ENCODE measurements around the gene OAF. TPM values are rescaled to one million over a fixed set of nuclear protein-coding genes. Genes with fewer than 3 reads are reported as not detected.

The OAF gene
- total and polyA plus RNA-seq, 4 donors = 15.0 to 151 (median 82.0) TPM

DNA sequence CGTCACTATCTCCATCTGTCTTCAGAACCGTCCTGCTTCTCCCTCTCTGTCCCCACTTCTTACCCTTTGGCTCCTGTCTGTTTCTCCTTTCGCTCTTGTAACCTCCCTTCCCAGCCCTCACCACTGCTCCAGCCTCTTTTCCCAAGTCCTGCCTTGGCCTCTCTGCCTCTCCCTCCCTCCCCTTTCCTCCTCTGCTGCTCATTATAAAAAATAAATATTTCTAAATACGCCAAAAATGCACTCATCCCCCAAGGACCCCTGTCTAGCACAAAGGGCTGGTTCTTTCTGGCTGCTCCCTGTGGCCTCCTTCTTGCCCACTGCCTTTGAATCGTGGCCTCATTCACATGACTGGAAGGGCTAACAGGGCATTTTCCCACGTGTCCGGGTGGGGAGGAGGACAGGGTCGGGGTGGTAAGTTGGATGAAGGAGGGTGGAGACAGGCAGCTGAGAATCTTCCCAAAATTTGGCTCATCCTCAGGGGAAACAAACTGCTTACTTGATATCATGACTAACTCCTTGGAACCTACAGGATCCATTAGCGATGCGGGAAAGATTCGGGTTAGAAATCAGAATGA is 26.4 kb upstream of the OAF start:
- H3K27me3 ChIP-seq (ENCODE audit: control insufficient read depth in 4 of 4, insufficient read depth in 4 of 4, low read length in 3 of 4) = no peaks in the 10 kb centered on the region
- H3K4me1 ChIP-seq (ENCODE audit: control insufficient read depth in 4 of 4, insufficient read depth in 4 of 4, low read length in 3 of 4) = peaks cover 18 to 81% (median 71%) of the 10 kb centered on the region in 4 donors
- DNase-seq (ENCODE audit: low spot score) = peak; percentile 31
- peak overlapping the region; percentile 95 to 96 for H3K27ac ChIP-seq (ENCODE audit: low read depth in 1 of 2, low read length in 2 of 2)
- H3K4me3 ChIP-seq (ENCODE audit: low read depth in 1 of 3, low read length in 3 of 3) = peak overlapping the region; percentile 44 to 60 (median 58)
- H3K9me3 ChIP-seq (ENCODE audit: control insufficient read depth in 4 of 4, low read length in 3 of 4) = no peaks in the 10 kb centered on the region
- H3K9ac ChIP-seq (ENCODE audit: low read depth in 1 of 2, low read length in 2 of 2) = peak overlapping the region; percentile 63 to 69
- H3K36me3 ChIP-seq (ENCODE audit: control insufficient read depth in 4 of 4, insufficient read depth in 3 of 4, low read depth in 1 of 4, low read length in 3 of 4) = no peaks in the 10 kb centered on the region
- WGBS = 27% methylated on average over 11 of the region's 11 CpGs
- no peak for TF ChIP-seq NR2F2 (IDR thresholded peaks at IDR 0.05)
- TF ChIP-seq FOXA2 (IDR thresholded peaks at IDR 0.05) = no peak
- TF ChIP-seq, protein P1, sequence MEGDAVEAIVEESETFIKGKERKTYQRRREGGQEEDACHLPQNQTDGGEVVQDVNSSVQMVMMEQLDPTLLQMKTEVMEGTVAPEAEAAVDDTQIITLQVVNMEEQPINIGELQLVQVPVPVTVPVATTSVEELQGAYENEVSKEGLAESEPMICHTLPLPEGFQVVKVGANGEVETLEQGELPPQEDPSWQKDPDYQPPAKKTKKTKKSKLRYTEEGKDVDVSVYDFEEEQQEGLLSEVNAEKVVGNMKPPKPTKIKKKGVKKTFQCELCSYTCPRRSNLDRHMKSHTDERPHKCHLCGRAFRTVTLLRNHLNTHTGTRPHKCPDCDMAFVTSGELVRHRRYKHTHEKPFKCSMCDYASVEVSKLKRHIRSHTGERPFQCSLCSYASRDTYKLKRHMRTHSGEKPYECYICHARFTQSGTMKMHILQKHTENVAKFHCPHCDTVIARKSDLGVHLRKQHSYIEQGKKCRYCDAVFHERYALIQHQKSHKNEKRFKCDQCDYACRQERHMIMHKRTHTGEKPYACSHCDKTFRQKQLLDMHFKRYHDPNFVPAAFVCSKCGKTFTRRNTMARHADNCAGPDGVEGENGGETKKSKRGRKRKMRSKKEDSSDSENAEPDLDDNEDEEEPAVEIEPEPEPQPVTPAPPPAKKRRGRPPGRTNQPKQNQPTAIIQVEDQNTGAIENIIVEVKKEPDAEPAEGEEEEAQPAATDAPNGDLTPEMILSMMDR (IDR thresholded peaks at IDR 0.05; ENCODE audit: low read depth, low read length, missing input control) = no peak
- no peak for TF ChIP-seq MAX (IDR thresholded peaks at IDR 0.05)

GRCh38 chr11:120184946-120185705 is 25.7 kb upstream of the OAF start:
- Histone ChIP-seq H3K36me3 (ENCODE audit: control insufficient read depth in 4 of 4, insufficient read depth in 3 of 4, low read depth in 1 of 4, low read length in 3 of 4) (no peaks in the 10 kb centered on the region), H3K9me3 (ENCODE audit: control insufficient read depth in 4 of 4, low read length in 3 of 4) (no peaks in the 10 kb centered on the region), H3K4me1 (ENCODE audit: control insufficient read depth in 4 of 4, insufficient read depth in 4 of 4, low read length in 3 of 4) (peaks cover 18 to 85% (median 72%) of the 10 kb centered on the region in 4 donors), H3K9ac (ENCODE audit: low read depth in 1 of 2, low read length in 2 of 2) (peak overlapping the region; percentile 63 to 69), H3K27me3 (ENCODE audit: control insufficient read depth in 4 of 4, insufficient read depth in 4 of 4, low read length in 3 of 4) (no peaks in the 10 kb centered on the region), H3K4me3 (ENCODE audit: low read depth in 1 of 3, low read length in 3 of 3) (peak overlapping the region; percentile 58 to 60 (median 58)), H3K27ac (ENCODE audit: low read depth in 1 of 2, low read length in 2 of 2) (peak overlapping the region; percentile 95 to 96)
- WGBS = 18% methylated on average over 7 of the region's 7 CpGs
- peak; percentile 70 for DNase-seq (ENCODE audit: low spot score)
- TF ChIP-seq HNF4G (IDR thresholded peaks at IDR 0.05) (peak; percentile 90), ZBTB33 (IDR thresholded peaks at IDR 0.05) (peak; percentile 71), RXRA (IDR thresholded peaks at IDR 0.05) (peak; percentile 93 to 98), RAD21 (IDR thresholded peaks at IDR 0.05) (peak; percentile 21 to 44), TAF1 (conservative IDR thresholded peaks at IDR 0.05) (no peak), FOXA1 (IDR thresholded peaks at IDR 0.05) (no peak), JUND (IDR thresholded peaks at IDR 0.05) (peak in 1 of 2 donors; percentile 55), GABPA (IDR thresholded peaks at IDR 0.05 in 1 of 2, conservative IDR thresholded peaks at IDR 0.05 in 1 of 2) (peak in 1 of 2 donors; percentile 44), NR2F2 (IDR thresholded peaks at IDR 0.05) (peak; percentile 84), SP1 (IDR thresholded peaks at IDR 0.05) (peak; percentile 95), YY1 (IDR thresholded peaks at IDR 0.05) (peak; percentile 48), ATF3 (IDR thresholded peaks at IDR 0.05) (no peak), FOXA2 (IDR thresholded peaks at IDR 0.05) (no peak), REST (IDR thresholded peaks at IDR 0.05) (peak; percentile 85), HNF4A (conservative IDR thresholded peaks at IDR 0.05) (peak; percentile 87), MAX (IDR thresholded peaks at IDR 0.05) (peak; percentile 59)
- TF ChIP-seq, protein P1 (IDR thresholded peaks at IDR 0.05; ENCODE audit: low read depth, low read length, missing input control) = no peak
